HEK293 (cell line): ENCODE measurements around the gene GAGE13.

Source experiments
- CTCF ChIA-PET: fragments of 350-600 bp; formaldehyde crosslinking; extraction: SDS; loops from one replicate; lab custom pipeline; 2021; ENCODE audit warnings: antibody characterized with exemption; lab: Yijun Ruan, JAX
- POLR2A ChIA-PET: fragments of 300-600 bp; formaldehyde crosslinking; extraction: SDS; loops from one replicate; lab custom pipeline; 2020; ENCODE audit warnings: antibody characterized with exemption, inconsistent platforms; lab: Yijun Ruan, JAX
- H3K27ac ChIP-seq: fragments of 200-500 bp; sonication (Bioruptor generic); 2 replicates; pipeline ENCODE4 v1.5.1; 2014; ENCODE audit warnings: low read depth, low read length, control low read depth, inconsistent platforms; ENCODE audit errors: extremely low read depth
- H3K36me3 ChIP-seq, 2 experiments: fragments of 200-500 bp in 1 of 2; sonication (Bioruptor generic) in 1 of 2; 1 replicate in 1 of 2; 2 replicates in 1 of 2; pipeline ENCODE4 v1.5.1; 2014 to 2017; ENCODE audit warnings: inconsistent platforms in 2 of 2, low read length in 2 of 2; ENCODE audit not compliant: control insufficient read depth in 2 of 2, insufficient read depth in 1 of 2
- H3K4me1 ChIP-seq: fragments of 200-500 bp; sonication (Bioruptor generic); 2 replicates; pipeline ENCODE4 v1.5.1; 2014; ENCODE audit warnings: mild to moderate bottlenecking, low read length, inconsistent platforms; ENCODE audit not compliant: control insufficient read depth, insufficient read depth
- H3K4me3 ChIP-seq: 2 replicates; pipeline ENCODE4 v1.5.1; 2011; ENCODE audit warnings: low read depth, mild to moderate bottlenecking, control low read depth, low read length, moderate library complexity
- H3K9me3 ChIP-seq: fragments of 200-500 bp; sonication (Bioruptor generic); 2 replicates; pipeline ENCODE4 v1.5.1; 2014; ENCODE audit warnings: low read depth, low read length, inconsistent platforms; ENCODE audit not compliant: control insufficient read depth, insufficient read depth
- MZF1 ChIP-seq: fragments of 450-650 bp; formaldehyde crosslinking; IDR thresholded peaks from 2 replicates; pipeline ENCODE4 v1.5.1; 2017; ENCODE audit warnings: missing biosample characterization, missing genetic modification characterization, borderline replicate concordance
- PRDM1 ChIP-seq: fragments of 450-650 bp; formaldehyde crosslinking; IDR thresholded peaks from 2 replicates; pipeline ENCODE4; 2016; ENCODE audit warnings: missing biosample characterization, missing genetic modification characterization
- SP3 ChIP-seq: fragments of 450-650 bp; formaldehyde crosslinking; IDR thresholded peaks from 2 replicates; pipeline ENCODE4 v1.5.1; 2016; ENCODE audit warnings: missing biosample characterization, missing genetic modification characterization
- YY1 ChIP-seq: fragments of 450-650 bp; formaldehyde crosslinking; IDR thresholded peaks from 2 replicates; pipeline ENCODE4 v1.5.1; 2018; ENCODE audit warnings: missing biosample characterization, missing genetic modification characterization
- ZEB2 ChIP-seq: fragments of 450-650 bp; formaldehyde crosslinking; IDR thresholded peaks from 2 replicates; pipeline ENCODE4 v1.5.1; 2016; ENCODE audit warnings: missing biosample characterization, missing genetic modification characterization
- ZFHX2 ChIP-seq: fragments of 450-650 bp; formaldehyde crosslinking; conservative IDR thresholded peaks from 2 replicates; pipeline ENCODE4 v1.5.1; 2016; ENCODE audit warnings: missing biosample characterization, missing genetic modification characterization
- ZNF10 ChIP-seq: fragments of 450-650 bp; formaldehyde crosslinking; IDR thresholded peaks from 2 replicates; pipeline ENCODE4 v1.5.1; 2017; ENCODE audit warnings: missing biosample characterization, missing genetic modification characterization
- ZNF157 ChIP-seq: fragments of 450-650 bp; formaldehyde crosslinking; IDR thresholded peaks from 2 replicates; pipeline ENCODE4 v1.5.1; 2016; ENCODE audit warnings: missing biosample characterization, missing genetic modification characterization
- ZNF214 ChIP-seq: fragments of 450-650 bp; formaldehyde crosslinking; IDR thresholded peaks from 2 replicates; pipeline ENCODE4 v1.5.1; 2017; ENCODE audit warnings: missing biosample characterization, mild to moderate bottlenecking, missing genetic modification characterization, borderline replicate concordance
- ZNF391 ChIP-seq: fragments of 450-650 bp; formaldehyde crosslinking; IDR thresholded peaks from 2 replicates; pipeline ENCODE4 v1.5.1; 2016; ENCODE audit warnings: low read depth, missing biosample characterization, missing genetic modification characterization, borderline replicate concordance
- ZNF585B ChIP-seq: fragments of 450-650 bp; formaldehyde crosslinking; IDR thresholded peaks from 2 replicates; pipeline ENCODE4 v1.5.1; 2016; ENCODE audit warnings: missing biosample characterization, missing genetic modification characterization
- ZNF621 ChIP-seq: fragments of 450-650 bp; formaldehyde crosslinking; IDR thresholded peaks from 2 replicates; pipeline ENCODE4 v1.5.1; 2017; ENCODE audit warnings: missing biosample characterization, missing genetic modification characterization
- ZNF624 ChIP-seq: fragments of 450-650 bp; formaldehyde crosslinking; IDR thresholded peaks from 2 replicates; pipeline ENCODE4 v1.5.1; 2017; ENCODE audit warnings: missing biosample characterization, missing genetic modification characterization
- ZNF626 ChIP-seq: fragments of 450-650 bp; sonication (Bioruptor Pico); formaldehyde crosslinking; IDR thresholded peaks from 2 replicates; pipeline ENCODE4 v1.5.1; 2018; ENCODE audit warnings: missing biosample characterization, missing genetic modification characterization, inconsistent platforms
- TF ChIP-seq, protein P1 (sequence below): fragments of 450-650 bp; formaldehyde crosslinking; IDR thresholded peaks from 2 replicates; pipeline ENCODE4 v1.5.1; 2016; ENCODE audit warnings: missing biosample characterization, missing genetic modification characterization
- TF ChIP-seq, protein P2 (sequence below): fragments of 450-650 bp; formaldehyde crosslinking; IDR thresholded peaks from 2 replicates; pipeline ENCODE4 v1.5.1; 2016; ENCODE audit warnings: missing biosample characterization, missing genetic modification characterization, low read depth
- TF ChIP-seq, protein P3 (sequence below): fragments of 450-650 bp; formaldehyde crosslinking; IDR thresholded peaks from 2 replicates; pipeline ENCODE4 v1.5.1; 2016; ENCODE audit warnings: missing biosample characterization, missing genetic modification characterization, borderline replicate concordance
- TF ChIP-seq, protein P4 (sequence below): fragments of 450-650 bp; formaldehyde crosslinking; optimal IDR thresholded peaks from 2 replicates; pipeline ENCODE3; 2016; ENCODE audit warnings: missing biosample characterization, mild to moderate bottlenecking, missing genetic modification characterization
- TF ChIP-seq, protein P5 (sequence below): fragments of 450-650 bp; formaldehyde crosslinking; IDR thresholded peaks from 2 replicates; pipeline ENCODE4 v1.5.1; 2017; ENCODE audit warnings: missing biosample characterization, missing genetic modification characterization
- TF ChIP-seq, protein P6 (sequence below): fragments of 450-650 bp; formaldehyde crosslinking; IDR thresholded peaks from 2 replicates; pipeline ENCODE4 v1.5.1; 2016; ENCODE audit warnings: missing biosample characterization, missing genetic modification characterization

GAGE13 gene

DNA sequence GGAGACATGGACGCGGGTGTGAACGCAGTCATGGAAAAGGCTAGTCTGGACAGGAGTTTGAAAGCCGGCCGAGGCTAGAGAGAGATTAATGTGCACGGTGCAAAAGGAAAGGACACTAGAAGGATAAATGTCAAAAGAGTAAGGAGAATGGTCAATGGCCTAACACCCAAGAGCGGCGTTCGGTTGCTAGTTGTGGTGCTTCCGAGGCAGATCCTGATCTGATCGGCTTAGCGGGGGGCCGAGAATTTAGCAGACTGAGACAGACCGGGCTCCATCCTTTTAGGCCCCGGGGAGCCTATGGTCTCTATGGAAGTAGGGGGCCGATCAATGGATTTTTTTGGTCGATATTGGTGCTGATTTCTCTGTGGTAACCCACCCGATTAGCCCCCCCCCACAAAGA lies 21.0 kb upstream of the GAGE13 start:
- TF ChIP-seq SP3 (tag by site-specific recombination) (no peak), MZF1 (tag by site-specific recombination) (no peak)
- TF ChIP-seq, all 188 proteins: peak for 0
- CTCF ChIA-PET: interaction anchor here (0.7 kb wide), 1 partner anchor 310 kb away, joined by 3 read pairs; no protein-coding TSS in a partner anchor

DNA sequence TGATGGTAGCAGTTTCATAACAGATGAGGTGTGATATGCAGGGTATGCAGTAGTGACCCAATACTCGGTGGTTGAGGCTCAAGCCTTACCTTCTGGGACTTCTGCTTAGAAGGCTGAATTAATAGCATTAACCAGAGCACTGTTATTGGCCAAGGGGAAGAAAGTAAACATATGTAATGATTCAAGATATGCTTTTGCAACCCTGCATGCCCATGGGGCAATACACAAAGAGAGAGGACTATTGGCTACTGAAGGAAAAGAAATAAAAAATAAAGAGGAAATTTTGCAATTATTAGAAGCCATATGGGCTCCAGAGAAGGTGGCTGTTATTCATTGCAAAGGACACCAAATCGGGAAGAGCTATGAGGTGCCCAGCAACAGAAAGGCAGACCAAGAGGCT lies 19.2 kb upstream of the GAGE13 start:
- TF ChIP-seq, protein P1, sequence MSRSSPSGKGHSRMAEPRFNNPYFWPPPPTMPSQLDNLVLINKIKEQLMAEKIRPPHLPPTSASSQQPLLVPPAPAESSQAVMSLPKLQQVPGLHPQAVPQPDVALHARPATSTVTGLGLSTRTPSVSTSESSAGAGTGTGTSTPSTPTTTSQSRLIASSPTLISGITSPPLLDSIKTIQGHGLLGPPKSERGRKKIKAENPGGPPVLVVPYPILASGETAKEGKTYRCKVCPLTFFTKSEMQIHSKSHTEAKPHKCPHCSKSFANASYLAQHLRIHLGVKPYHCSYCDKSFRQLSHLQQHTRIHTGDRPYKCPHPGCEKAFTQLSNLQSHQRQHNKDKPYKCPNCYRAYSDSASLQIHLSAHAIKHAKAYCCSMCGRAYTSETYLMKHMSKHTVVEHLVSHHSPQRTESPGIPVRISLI (tag by site-specific recombination): no peak
- TF ChIP-seq ZNF621 (tag by site-specific recombination) (no peak), ZNF391 (no peak), ZEB2 (tag by site-specific recombination) (no peak), ZNF624 (no peak), ZFHX2 (tag by site-specific recombination) (no peak), YY1 (no peak), ZNF10 (tag by site-specific recombination) (no peak)
- TF ChIP-seq, protein P2, sequence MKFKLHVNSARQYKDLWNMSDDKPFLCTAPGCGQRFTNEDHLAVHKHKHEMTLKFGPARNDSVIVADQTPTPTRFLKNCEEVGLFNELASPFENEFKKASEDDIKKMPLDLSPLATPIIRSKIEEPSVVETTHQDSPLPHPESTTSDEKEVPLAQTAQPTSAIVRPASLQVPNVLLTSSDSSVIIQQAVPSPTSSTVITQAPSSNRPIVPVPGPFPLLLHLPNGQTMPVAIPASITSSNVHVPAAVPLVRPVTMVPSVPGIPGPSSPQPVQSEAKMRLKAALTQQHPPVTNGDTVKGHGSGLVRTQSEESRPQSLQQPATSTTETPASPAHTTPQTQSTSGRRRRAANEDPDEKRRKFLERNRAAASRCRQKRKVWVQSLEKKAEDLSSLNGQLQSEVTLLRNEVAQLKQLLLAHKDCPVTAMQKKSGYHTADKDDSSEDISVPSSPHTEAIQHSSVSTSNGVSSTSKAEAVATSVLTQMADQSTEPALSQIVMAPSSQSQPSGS (tag by site-specific recombination): no peak
- TF ChIP-seq, protein P3, sequence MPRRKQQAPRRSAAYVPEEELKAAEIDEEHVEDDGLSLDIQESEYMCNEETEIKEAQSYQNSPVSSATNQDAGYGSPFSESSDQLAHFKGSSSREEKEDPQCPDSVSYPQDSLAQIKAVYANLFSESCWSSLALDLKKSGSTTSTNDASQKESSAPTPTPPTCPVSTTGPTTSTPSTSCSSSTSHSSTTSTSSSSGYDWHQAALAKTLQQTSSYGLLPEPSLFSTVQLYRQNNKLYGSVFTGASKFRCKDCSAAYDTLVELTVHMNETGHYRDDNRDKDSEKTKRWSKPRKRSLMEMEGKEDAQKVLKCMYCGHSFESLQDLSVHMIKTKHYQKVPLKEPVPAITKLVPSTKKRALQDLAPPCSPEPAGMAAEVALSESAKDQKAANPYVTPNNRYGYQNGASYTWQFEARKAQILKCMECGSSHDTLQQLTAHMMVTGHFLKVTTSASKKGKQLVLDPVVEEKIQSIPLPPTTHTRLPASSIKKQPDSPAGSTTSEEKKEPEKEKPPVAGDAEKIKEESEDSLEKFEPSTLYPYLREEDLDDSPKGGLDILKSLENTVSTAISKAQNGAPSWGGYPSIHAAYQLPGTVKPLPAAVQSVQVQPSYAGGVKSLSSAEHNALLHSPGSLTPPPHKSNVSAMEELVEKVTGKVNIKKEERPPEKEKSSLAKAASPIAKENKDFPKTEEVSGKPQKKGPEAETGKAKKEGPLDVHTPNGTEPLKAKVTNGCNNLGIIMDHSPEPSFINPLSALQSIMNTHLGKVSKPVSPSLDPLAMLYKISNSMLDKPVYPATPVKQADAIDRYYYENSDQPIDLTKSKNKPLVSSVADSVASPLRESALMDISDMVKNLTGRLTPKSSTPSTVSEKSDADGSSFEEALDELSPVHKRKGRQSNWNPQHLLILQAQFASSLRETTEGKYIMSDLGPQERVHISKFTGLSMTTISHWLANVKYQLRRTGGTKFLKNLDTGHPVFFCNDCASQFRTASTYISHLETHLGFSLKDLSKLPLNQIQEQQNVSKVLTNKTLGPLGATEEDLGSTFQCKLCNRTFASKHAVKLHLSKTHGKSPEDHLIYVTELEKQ (tag by site-specific recombination): no peak
- POLR2A ChIA-PET: no interaction called here
- Histone ChIP-seq H3K27ac (no peak overlapping the region), H3K4me1 (no peaks in the 10 kb centered on the region), H3K9me3 (no peaks in the 10 kb centered on the region), H3K4me3 (no peak overlapping the region), H3K36me3 (no peaks in the 10 kb centered on the region)
- CTCF ChIA-PET: no interaction called here

More for the DNA sequence above, 21.0 kb upstream of the GAGE13 start:
- POLR2A ChIA-PET: no interaction called here
- H3K4me3 ChIP-seq: no peak overlapping the region
- no peaks in the 10 kb centered on the region for H3K36me3 ChIP-seq
- H3K9me3 ChIP-seq: no peaks in the 10 kb centered on the region
- H3K4me1 ChIP-seq: no peaks in the 10 kb centered on the region
- no peak overlapping the region for H3K27ac ChIP-seq

DNA sequence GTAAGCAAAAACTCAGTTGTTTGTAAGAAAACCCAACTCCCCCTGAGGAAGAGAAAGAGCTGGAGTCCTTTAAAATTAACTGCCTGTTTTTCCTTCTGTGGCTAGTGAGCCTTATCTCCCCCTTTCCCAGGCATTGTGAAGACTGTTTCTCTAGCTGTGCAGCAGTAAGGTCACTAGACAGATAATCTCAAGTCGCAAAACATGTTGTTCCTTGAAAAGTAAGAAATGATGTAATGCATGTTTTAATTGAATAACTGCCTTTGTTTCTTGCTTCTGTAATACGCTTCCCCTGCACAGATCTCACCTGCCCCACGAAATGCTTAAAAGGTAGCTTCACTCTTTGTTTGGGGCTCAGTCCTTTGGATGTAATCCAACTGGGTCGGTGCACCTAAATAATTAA lies 15.3 kb upstream of the GAGE13 start:
- TF ChIP-seq, protein P4, sequence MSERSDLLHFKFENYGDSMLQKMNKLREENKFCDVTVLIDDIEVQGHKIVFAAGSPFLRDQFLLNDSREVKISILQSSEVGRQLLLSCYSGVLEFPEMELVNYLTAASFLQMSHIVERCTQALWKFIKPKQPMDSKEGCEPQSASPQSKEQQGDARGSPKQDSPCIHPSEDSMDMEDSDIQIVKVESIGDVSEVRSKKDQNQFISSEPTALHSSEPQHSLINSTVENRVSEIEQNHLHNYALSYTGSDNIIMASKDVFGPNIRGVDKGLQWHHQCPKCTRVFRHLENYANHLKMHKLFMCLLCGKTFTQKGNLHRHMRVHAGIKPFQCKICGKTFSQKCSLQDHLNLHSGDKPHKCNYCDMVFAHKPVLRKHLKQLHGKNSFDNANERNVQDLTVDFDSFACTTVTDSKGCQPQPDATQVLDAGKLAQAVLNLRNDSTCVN (tag by site-specific recombination): no peak
- TF ChIP-seq, protein P5, sequence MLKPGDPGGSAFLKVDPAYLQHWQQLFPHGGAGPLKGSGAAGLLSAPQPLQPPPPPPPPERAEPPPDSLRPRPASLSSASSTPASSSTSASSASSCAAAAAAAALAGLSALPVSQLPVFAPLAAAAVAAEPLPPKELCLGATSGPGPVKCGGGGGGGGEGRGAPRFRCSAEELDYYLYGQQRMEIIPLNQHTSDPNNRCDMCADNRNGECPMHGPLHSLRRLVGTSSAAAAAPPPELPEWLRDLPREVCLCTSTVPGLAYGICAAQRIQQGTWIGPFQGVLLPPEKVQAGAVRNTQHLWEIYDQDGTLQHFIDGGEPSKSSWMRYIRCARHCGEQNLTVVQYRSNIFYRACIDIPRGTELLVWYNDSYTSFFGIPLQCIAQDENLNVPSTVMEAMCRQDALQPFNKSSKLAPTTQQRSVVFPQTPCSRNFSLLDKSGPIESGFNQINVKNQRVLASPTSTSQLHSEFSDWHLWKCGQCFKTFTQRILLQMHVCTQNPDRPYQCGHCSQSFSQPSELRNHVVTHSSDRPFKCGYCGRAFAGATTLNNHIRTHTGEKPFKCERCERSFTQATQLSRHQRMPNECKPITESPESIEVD (tag by site-specific recombination): no peak
- TF ChIP-seq ZNF585B (tag by site-specific recombination) (no peak), ZNF157 (tag by site-specific recombination) (no peak), ZNF626 (tag by site-specific recombination) (no peak), PRDM1 (tag by site-specific recombination) (no peak), ZNF214 (tag by site-specific recombination) (no peak)
- TF ChIP-seq, protein P6, sequence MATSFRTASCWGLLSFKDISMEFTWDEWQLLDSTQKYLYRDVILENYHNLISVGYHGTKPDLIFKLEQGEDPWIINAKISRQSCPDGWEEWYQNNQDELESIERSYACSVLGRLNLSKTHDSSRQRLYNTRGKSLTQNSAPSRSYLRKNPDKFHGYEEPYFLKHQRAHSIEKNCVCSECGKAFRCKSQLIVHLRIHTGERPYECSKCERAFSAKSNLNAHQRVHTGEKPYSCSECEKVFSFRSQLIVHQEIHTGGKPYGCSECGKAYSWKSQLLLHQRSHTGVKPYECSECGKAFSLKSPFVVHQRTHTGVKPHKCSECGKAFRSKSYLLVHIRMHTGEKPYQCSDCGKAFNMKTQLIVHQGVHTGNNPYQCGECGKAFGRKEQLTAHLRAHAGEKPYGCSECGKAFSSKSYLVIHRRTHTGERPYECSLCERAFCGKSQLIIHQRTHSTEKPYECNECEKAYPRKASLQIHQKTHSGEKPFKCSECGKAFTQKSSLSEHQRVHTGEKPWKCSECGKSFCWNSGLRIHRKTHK (tag by site-specific recombination): no peak

More for the DNA sequence above, 15.3 kb upstream of the GAGE13 start:
- no peaks in the 10 kb centered on the region for H3K36me3 ChIP-seq
- no peak overlapping the region for H3K4me3 ChIP-seq
- no peaks in the 10 kb centered on the region for H3K9me3 ChIP-seq
- no peak overlapping the region for H3K27ac ChIP-seq
- ChIA-PET POLR2A (no interaction called here), CTCF (no interaction called here)
- no peaks in the 10 kb centered on the region for H3K4me1 ChIP-seq
